H9 (cell line): ENCODE measurements around the gene TMTC3. TPM values are rescaled to one million over a fixed set of nuclear protein-coding genes. Genes with fewer than 3 reads are reported as not detected.

Experiments used
- DNase-seq: peaks from one replicate; pipeline ENCODE4 v3.0.0-alpha.2; 2017
- H2AFZ ChIP-seq: one replicate; pipeline ENCODE4 v1.6.1; 2013; ENCODE audit warnings: mild to moderate bottlenecking, low read length, control low read depth, moderate library complexity
- H2AK5ac ChIP-seq: 2 replicates; pipeline ENCODE4 v1.6.1; 2013; ENCODE audit warnings: low read length, control low read depth, mixed read lengths; ENCODE audit not compliant: insufficient read length
- H2BK120ac ChIP-seq: one replicate; pipeline ENCODE4 v1.6.1; 2013; ENCODE audit warnings: low read depth, mild to moderate bottlenecking, low read length, control low read depth, inconsistent platforms; ENCODE audit not compliant: poor library complexity, severe bottlenecking
- H2BK12ac ChIP-seq: 2 replicates; pipeline ENCODE4 v1.6.1; 2013; ENCODE audit warnings: low read length, control low read depth, mixed read lengths, low read depth; ENCODE audit not compliant: insufficient read length
- H2BK15ac ChIP-seq: 2 replicates; pipeline ENCODE4 v1.6.1; 2013; ENCODE audit warnings: low read depth, low read length, control low read depth
- H2BK20ac ChIP-seq: one replicate; pipeline ENCODE4 v1.6.1; 2013; ENCODE audit warnings: low read depth, mild to moderate bottlenecking, low read length, control low read depth, inconsistent platforms; ENCODE audit not compliant: poor library complexity, severe bottlenecking
- H2BK5ac ChIP-seq: 2 replicates; pipeline ENCODE4 v1.6.1; 2013; ENCODE audit warnings: low read length, control low read depth, mixed read lengths; ENCODE audit not compliant: insufficient read length
- H3K14ac ChIP-seq: 2 replicates; pipeline ENCODE4 v1.6.1; 2013; ENCODE audit warnings: low read length, control low read depth; ENCODE audit not compliant: insufficient read depth
- H3K18ac ChIP-seq: 2 replicates; pipeline ENCODE4 v1.6.1; 2013; ENCODE audit warnings: low read depth, mild to moderate bottlenecking, mixed read lengths, low read length, control low read depth; ENCODE audit not compliant: insufficient read length
- H3K23ac ChIP-seq: 2 replicates; pipeline ENCODE4 v1.6.1; 2013; ENCODE audit warnings: low read length, control low read depth, mixed read lengths, low read depth; ENCODE audit not compliant: insufficient read length
- H3K23me2 ChIP-seq: 2 replicates; pipeline ENCODE4 v1.6.1; 2013; ENCODE audit warnings: low read depth, mild to moderate bottlenecking, mixed read lengths, low read length, control low read depth; ENCODE audit not compliant: insufficient read length, poor library complexity, severe bottlenecking
- H3K27ac ChIP-seq: 2 replicates; pipeline ENCODE4 v1.5.1; 2013; ENCODE audit warnings: low read length, control low read depth, mixed read lengths, low read depth; ENCODE audit not compliant: insufficient read length
- H3K27me3 ChIP-seq: 2 replicates; pipeline ENCODE4 v1.6.1; 2013; ENCODE audit warnings: low read length, control low read depth, inconsistent platforms; ENCODE audit not compliant: insufficient read depth
- H3K4ac ChIP-seq: 2 replicates; pipeline ENCODE4 v1.6.1; 2013; ENCODE audit warnings: low read depth, mild to moderate bottlenecking, control low read depth, inconsistent platforms, low read length, moderate library complexity
- H3K4me1 ChIP-seq: 2 replicates; pipeline ENCODE4 v1.6.1; 2013; ENCODE audit warnings: low read length, control low read depth, inconsistent platforms; ENCODE audit not compliant: insufficient read depth
- H3K4me2 ChIP-seq: 2 replicates; pipeline ENCODE4 v1.6.1; 2013; ENCODE audit warnings: low read length, control low read depth, mixed read lengths; ENCODE audit not compliant: insufficient read length, insufficient read depth
- H3K56ac ChIP-seq: 2 replicates; pipeline ENCODE4 v1.6.1; 2013; ENCODE audit warnings: low read depth, mild to moderate bottlenecking, mixed read lengths, low read length, control low read depth; ENCODE audit not compliant: insufficient read length
- H3K79me1 ChIP-seq: 2 replicates; pipeline ENCODE4 v1.6.1; 2013; ENCODE audit warnings: low read depth, mild to moderate bottlenecking, moderate library complexity, low read length, control low read depth, inconsistent platforms; ENCODE audit not compliant: insufficient read depth, poor library complexity, severe bottlenecking
- H3K79me2 ChIP-seq: 2 replicates; pipeline ENCODE4 v1.6.1; 2013; ENCODE audit warnings: low read length, control low read depth, inconsistent platforms; ENCODE audit not compliant: insufficient read depth
- H3K9ac ChIP-seq: 2 replicates; pipeline ENCODE4 v1.6.1; 2013; ENCODE audit warnings: low read length, control low read depth, mixed read lengths; ENCODE audit not compliant: insufficient read length; ENCODE audit errors: extremely low read depth
- H3K9me3 ChIP-seq: one replicate; pipeline ENCODE4 v1.6.1; 2013; ENCODE audit warnings: low read depth, low read length, inconsistent platforms; ENCODE audit not compliant: control insufficient read depth
- H3T11ph ChIP-seq: one replicate; pipeline ENCODE4 v1.6.1; 2013; ENCODE audit warnings: mild to moderate bottlenecking, low read length, control low read depth, inconsistent platforms
- H4K20me1 ChIP-seq: one replicate; pipeline ENCODE4 v1.6.1; 2013; ENCODE audit not compliant: control insufficient read depth, insufficient read length, insufficient read depth
- H4K5ac ChIP-seq: 2 replicates; pipeline ENCODE4 v1.6.1; 2013; ENCODE audit warnings: low read depth, mild to moderate bottlenecking, mixed read lengths, low read length, control low read depth; ENCODE audit not compliant: insufficient read length
- H4K8ac ChIP-seq: replicated peaks from 2 replicates; pipeline ENCODE4 v1.6.1; 2013; ENCODE audit warnings: low read length, control low read depth, mixed read lengths, low read depth; ENCODE audit not compliant: insufficient read length
- H4K91ac ChIP-seq: 2 replicates; pipeline ENCODE4 v1.6.1; 2013; ENCODE audit warnings: low read depth, mild to moderate bottlenecking, moderate library complexity, mixed read lengths, low read length, control low read depth; ENCODE audit not compliant: insufficient read length
- H3K27ac Mint-ChIP-seq, 3 experiments: 2 replicates in 2 of 3; 3 replicates in 1 of 3; pipeline ENCODE4 v1.8.0; 2020 to 2021; ENCODE audit warnings: mixed read lengths in 3 of 3, mild to moderate bottlenecking in 1 of 3, moderate library complexity in 1 of 3
- H3K27me3 Mint-ChIP-seq: 2 replicates; pipeline ENCODE4 v1.8.0; 2021; ENCODE audit warnings: low read depth, mild to moderate bottlenecking, moderate library complexity, mixed read lengths
- H3K36me3 Mint-ChIP-seq, 3 experiments: 2 replicates in 2 of 3; 3 replicates in 1 of 3; pipeline ENCODE4 v1.8.0; 2020 to 2021; ENCODE audit warnings: low read depth in 3 of 3, mixed read lengths in 3 of 3; ENCODE audit not compliant: insufficient read depth in 1 of 3
- H3K4me1 Mint-ChIP-seq, 2 experiments: 2 replicates each; pipeline ENCODE4 v1.8.0; 2020; ENCODE audit warnings: mixed read lengths in 2 of 2
- H3K4me3 Mint-ChIP-seq, 2 experiments: 2 replicates in 1 of 2; 3 replicates in 1 of 2; pipeline ENCODE4 v1.8.0; 2020 to 2021; ENCODE audit warnings: mild to moderate bottlenecking in 2 of 2, mixed read lengths in 2 of 2, moderate library complexity in 1 of 2
- H3K9me3 Mint-ChIP-seq, 2 experiments: 2 replicates in 1 of 2; 3 replicates in 1 of 2; pipeline ENCODE4 v1.8.0; 2020; ENCODE audit warnings: mild to moderate bottlenecking in 2 of 2, mixed read lengths in 2 of 2, moderate library complexity in 1 of 2
- CTCF ChIP-seq: fragments of 200-600 bp; sonication (generic); conservative IDR thresholded peaks from 3 replicates; pipeline ENCODE4 v1.8.0; 2021; ENCODE audit warnings: antibody characterized with exemption, mild to moderate bottlenecking
- WGBS: extraction: QIAGEN DNeasy Blood & Tissue Kit; methylation state at CpG from one replicate; pipeline ENCODE4 v1.1.7; 2013; ENCODE audit warnings: missing lambda C conversion rate, low lambda C conversion rate, mixed read lengths; ENCODE audit not compliant: insufficient read length; ENCODE audit errors: extremely low coverage; 5-methylcytosine and 5-hydroxymethylcytosine counted together
- total RNA-seq: library from RNA; stranded (reverse); gene quantifications from 2 replicates; pipeline ENCODE4 v1.2.1, GENCODE V29; 2021

The TMTC3 gene
- total RNA-seq, 1 experiment from 2014 or later, result 37.7 TPM

- Histone ChIP-seq H2BK120ac (no peak overlapping the region), H3K4me1 (no peaks in the 10 kb centered on the region), H2BK20ac (no peak overlapping the region), H3K56ac (no peak overlapping the region), H3K79me2 (no peaks in the 10 kb centered on the region), H4K5ac (no peak overlapping the region), H2BK15ac (no peak overlapping the region), H3K27me3 (no peaks in the 10 kb centered on the region), H3K9ac (no peak overlapping the region), H2BK5ac (no peak overlapping the region), H3K14ac (no peak overlapping the region), H4K8ac (no peak overlapping the region), H3K4ac (no peak overlapping the region), H2BK12ac (no peak overlapping the region), H4K20me1 (no peaks in the 10 kb centered on the region), H4K91ac (no peak overlapping the region), H2AK5ac (no peak overlapping the region), H2AFZ (no peak overlapping the region), H3K9me3 (no peaks in the 10 kb centered on the region), H3K4me2 (no peak overlapping the region), H3T11ph (no peak overlapping the region), H3K23ac (no peak overlapping the region), H3K23me2 (no peaks in the 10 kb centered on the region), H3K18ac (no peak overlapping the region), H3K79me1 (no peaks in the 10 kb centered on the region), H3K27ac (no peak overlapping the region)
- no peak for TF ChIP-seq CTCF
- H3K27ac Mint-ChIP-seq, result no peak overlapping the region
- peaks cover 0 to 9% (median 7%) of the 10 kb centered on the region in 3 experiments; a peak in 5 of 7 replicates for H3K36me3 Mint-ChIP-seq
- no peaks in the 10 kb centered on the region for H3K4me1 Mint-ChIP-seq
- H3K27me3 Mint-ChIP-seq, result no peaks in the 10 kb centered on the region
- no peaks in the 10 kb centered on the region for H3K9me3 Mint-ChIP-seq
- no CpG with 5 or more reads among the region's 4 CpGs for WGBS
- no peak overlapping the region for H3K4me3 Mint-ChIP-seq
- no peak for DNase-seq
These were observed 48.5 kb upstream of the TMTC3 start for GRCh38 chr12:88093573-88093972.
